A673 (cell line): ENCODE results near the gene TOP3B.

Source experiments
- CTCF ChIP-seq: fragments of 300-800, 200-600 bp; sonication (generic); conservative IDR thresholded peaks from 2 replicates; pipeline ENCODE4 v1.5.1; 2017; ENCODE audit warnings: low read depth, mild to moderate bottlenecking, antibody characterized with exemption, low read length, moderate library complexity, mixed read lengths
- EZH2 ChIP-seq: fragments of 200-600 bp; sonication (generic); IDR thresholded peaks from 2 replicates; pipeline ENCODE4 v1.6.1; 2017; ENCODE audit warnings: borderline replicate concordance, low read depth, mild to moderate bottlenecking, mixed read lengths, antibody characterized with exemption, low read length; ENCODE audit not compliant: poor library complexity, severe bottlenecking

- TF ChIP-seq CTCF (no peak), EZH2 (no peak)
Observed at GRCh38 chr22:21975273-21975672, 7.3 kb downstream of the TOP3B start.
